CD4-positive, alpha-beta T cell treated with Interleukin-15 for 1 hour (primary cell): Measurements from ENCODE around the gene POLR3B.
A peak's percentile ranks its signal among the peaks of the same experiment; 100 is the strongest.
"Not testable (repeated sequence)": the region's sequence is repeated elsewhere in the genome, so short reads cannot be mapped to it uniquely, and the experiment has no call there.

Experiments
- DNase-seq: peaks from one replicate; pipeline ENCODE4 v3.0.0-alpha.2; 2020

The POLR3B gene

GRCh38 chr12:106343214-106343528 is 14.4 kb upstream of the POLR3B start:
- no peak for DNase-seq

- DNase-seq, result no peak
These were observed 13.4 kb upstream of the POLR3B start for GRCh38 chr12:106344131-106344530.

- peak; percentile 17 for DNase-seq
These were observed 11.8 kb upstream of the POLR3B start for GRCh38 chr12:106345746-106346145.

GRCh38 chr12:106348411-106348810 is 9.1 kb upstream of the POLR3B start:
- DNase-seq, result no peak

GRCh38 chr12:106353175-106353574 is 4.4 kb upstream of the POLR3B start:
- no peak for DNase-seq

- DNase-seq, result no peak
These were observed 1.1 kb downstream of the POLR3B start for GRCh38 chr12:106358396-106359241.

- DNase-seq, result no peak
These were observed 2.3 kb downstream of the POLR3B start for GRCh38 chr12:106359646-106360399.

GRCh38 chr12:106360400-106360994 is 2.9 kb downstream of the POLR3B start:
- DNase-seq, result no peak

- DNase-seq, result no peak
These were observed 5.4 kb downstream of the POLR3B start for GRCh38 chr12:106362971-106363370.

GRCh38 chr12:106364261-106364660 is 6.7 kb downstream of the POLR3B start:
- no peak for DNase-seq

- no peak for DNase-seq
These were observed 12.2 kb downstream of the POLR3B start for GRCh38 chr12:106369624-106370346.

GRCh38 chr12:106378788-106379187 is 21.2 kb downstream of the POLR3B start:
- no peak for DNase-seq

GRCh38 chr12:106380954-106381353 is 23.4 kb downstream of the POLR3B start:
- DNase-seq, result no peak

GRCh38 chr12:106381866-106382265 is 24.3 kb downstream of the POLR3B start:
- not testable (repeated sequence) for DNase-seq

GRCh38 chr12:106386813-106387535 is 29.4 kb downstream of the POLR3B start:
- no peak for DNase-seq

- DNase-seq, result no peak
These were observed 30.4 kb downstream of the POLR3B start for GRCh38 chr12:106387848-106388377.

GRCh38 chr12:106389151-106389550 is 31.6 kb downstream of the POLR3B start:
- DNase-seq, result no peak

GRCh38 chr12:106392759-106393158 is 35.2 kb downstream of the POLR3B start:
- no peak for DNase-seq

GRCh38 chr12:106409878-106410277 is 52.3 kb downstream of the POLR3B start:
- DNase-seq, result no peak

- DNase-seq, result no peak
These were observed 55.0 kb downstream of the POLR3B start for GRCh38 chr12:106412563-106412962.

- DNase-seq, result no peak
These were observed 57.6 kb downstream of the POLR3B start for GRCh38 chr12:106415134-106415533.

GRCh38 chr12:106416273-106416672 is 58.7 kb downstream of the POLR3B start:
- DNase-seq, result no peak
